Endothelial cell of umbilical vein (primary cell): ENCODE results near the gene TMEM175. TPM values are rescaled to one million over a fixed set of nuclear protein-coding genes. Genes with fewer than 3 reads are reported as not detected.

ENCODE experiments used
- BruUV-seq: library from RNA; stranded (reverse); fragments of 400-500 nt; replicated peaks from 2 replicates; lab custom pipeline; 2021; lab: Mats Ljungman, UMichigan
- CTCF ChIA-PET: fragments of 300-600, 350-600 bp; sonication (Branson Sonifier 250); formaldehyde crosslinking; loops from one replicate; lab custom pipeline; 2021; ENCODE audit warnings: antibody characterized with exemption, inconsistent platforms; lab: Charles Lee
- POLR2A ChIA-PET: fragments of 300-600, 350-600 bp; sonication (Branson Sonifier 250); formaldehyde crosslinking; loops from one replicate; lab custom pipeline; 2021; ENCODE audit warnings: antibody characterized with exemption, inconsistent platforms; lab: Charles Lee
- DNase-seq: peaks from one replicate; pipeline ENCODE4 v3.0.0-alpha.2; 2011; ENCODE audit warnings: low read depth, low spot score
- FAIRE-seq: peaks from 2 replicates; lab custom pipeline; 2011; peaks lifted over from hg19 to GRCh38; lab: Jason Lieb, UNC
- H2AFZ ChIP-seq: 2 replicates; pipeline ENCODE4 v1.6.0; 2012; ENCODE audit warnings: low read depth, low read length, control low read depth, inconsistent platforms
- H3K27ac ChIP-seq: 2 replicates; pipeline ENCODE4 v1.5.1; 2011; ENCODE audit warnings: low read depth, mild to moderate bottlenecking, control low read depth, low read length, moderate library complexity; ENCODE audit not compliant: insufficient read depth
- H3K27me3 ChIP-seq, 2 experiments: 2 replicates each; pipeline versions ENCODE4 v1.6.0 to v1.6.1; 2011; ENCODE audit warnings: low read length in 2 of 2, mixed read lengths in 1 of 2; ENCODE audit not compliant: control insufficient read depth in 2 of 2, insufficient read depth in 2 of 2
- H3K36me3 ChIP-seq, 2 experiments: 2 replicates in 1 of 2; 3 replicates in 1 of 2; pipeline ENCODE4 v1.5.1; 2011; ENCODE audit warnings: low read length in 2 of 2, mild to moderate bottlenecking in 1 of 2, moderate library complexity in 1 of 2; ENCODE audit not compliant: control insufficient read depth in 2 of 2, insufficient read depth in 2 of 2; ENCODE audit errors: extremely low read depth in 1 of 2
- H3K4me1 ChIP-seq: 3 replicates; pipeline ENCODE4 v1.5.1; 2011; ENCODE audit warnings: mild to moderate bottlenecking, low read length; ENCODE audit not compliant: control insufficient read depth, insufficient read depth; ENCODE audit errors: extremely low read depth
- H3K4me2 ChIP-seq: 2 replicates; pipeline ENCODE4 v1.6.1; 2011; ENCODE audit warnings: low read length, control low read depth, mixed read lengths; ENCODE audit not compliant: insufficient read depth
- H3K4me3 ChIP-seq, 3 experiments: fragments of 200-600 bp in 1 of 3; sonication (generic), shearing (Covaris generic) in 1 of 3; replicated peaks in 1 of 3; 2 replicates each; pipeline ENCODE4 v1.5.1; 2011 to 2016; ENCODE audit warnings: control low read depth in 3 of 3, low read length in 3 of 3, mild to moderate bottlenecking in 2 of 3, inconsistent platforms in 1 of 3, low read depth in 1 of 3, moderate library complexity in 1 of 3; ENCODE audit not compliant: insufficient read depth in 1 of 3
- H3K79me2 ChIP-seq: 2 replicates; pipeline ENCODE4 v1.6.0; 2012; ENCODE audit warnings: low read length, inconsistent platforms; ENCODE audit not compliant: control insufficient read depth, insufficient read depth
- H3K9ac ChIP-seq: replicated peaks from 2 replicates; pipeline ENCODE3; 2011; ENCODE audit warnings: low read length, control low read depth; ENCODE audit not compliant: insufficient read depth; ENCODE audit errors: extremely low read depth
- H3K9me1 ChIP-seq: replicated peaks from 3 replicates; pipeline ENCODE4 v1.6.0; 2011; ENCODE audit warnings: mild to moderate bottlenecking, low read length; ENCODE audit not compliant: control insufficient read depth, insufficient read depth; ENCODE audit errors: extremely low read depth
- H3K9me3 ChIP-seq: replicated peaks from 2 replicates; pipeline ENCODE4 v1.5.1; 2012; ENCODE audit warnings: low read length, inconsistent platforms; ENCODE audit not compliant: control insufficient read depth, insufficient read depth
- H4K20me1 ChIP-seq: replicated peaks from 2 replicates; pipeline ENCODE3; 2011; ENCODE audit warnings: mild to moderate bottlenecking, low read length; ENCODE audit not compliant: control insufficient read depth, insufficient read depth; ENCODE audit errors: extremely low read depth
- CTCF ChIP-seq, 2 donors: IDR thresholded peaks; 1 replicate in 1 of 2; 2 replicates in 1 of 2; pipeline ENCODE4 v1.5.1; 2011; ENCODE audit warnings: low read length in 2 of 2, mild to moderate bottlenecking in 2 of 2, moderate library complexity in 2 of 2, control low read depth in 1 of 2, inconsistent platforms in 1 of 2, low read depth in 1 of 2; ENCODE audit not compliant: insufficient read depth in 1 of 2; ENCODE audit errors: extremely low read depth in 1 of 2
- EZH2 ChIP-seq: IDR thresholded peaks from 2 replicates; pipeline ENCODE4 v1.6.1; 2012; ENCODE audit warnings: borderline replicate concordance, low read depth, mild to moderate bottlenecking, moderate library complexity, low read length, inconsistent platforms; ENCODE audit not compliant: severe bottlenecking
- FOS ChIP-seq: IDR thresholded peaks from 2 replicates; pipeline ENCODE4 v1.6.1; 2011; ENCODE audit warnings: mild to moderate bottlenecking, low read length, moderate library complexity, borderline replicate concordance; ENCODE audit not compliant: insufficient read depth
- GATA2 ChIP-seq: IDR thresholded peaks from 2 replicates; pipeline ENCODE4 v1.7.0; 2011; ENCODE audit warnings: low read depth, mild to moderate bottlenecking, moderate library complexity, mixed read lengths, low read length; ENCODE audit not compliant: insufficient read length, insufficient read depth
- JUN ChIP-seq: IDR thresholded peaks from 2 replicates; pipeline ENCODE4 v1.6.1; 2011; ENCODE audit warnings: borderline replicate concordance, low read depth; ENCODE audit not compliant: insufficient read length, insufficient read depth
- MAX ChIP-seq: IDR thresholded peaks from 2 replicates; pipeline ENCODE4 v1.6.1; 2011; ENCODE audit not compliant: insufficient read depth, insufficient read length
- MYC ChIP-seq: IDR thresholded peaks from one replicate; pipeline ENCODE4 v1.6.1; 2011; ENCODE audit warnings: mild to moderate bottlenecking, low read depth, low read length
- POLR2A ChIP-seq: IDR thresholded peaks from 2 replicates; pipeline ENCODE4 v1.6.1; 2012; ENCODE audit warnings: low read depth, mild to moderate bottlenecking, control low read depth, low read length
- POLR2AphosphoS5 ChIP-seq: IDR thresholded peaks from 2 replicates; pipeline ENCODE4 v1.6.1; 2012; ENCODE audit warnings: low read depth, mild to moderate bottlenecking, control low read depth, low read length, moderate library complexity; ENCODE audit not compliant: insufficient read depth
- dilution Hi-C: fragments of 300-500 bp; cut with MboI; formaldehyde crosslinking; loops from one replicate; pipeline ENCODE4 v1.15.0; 2019; ENCODE audit warnings: low sequenced_read_pairs; ENCODE audit not compliant: extremely low pct_ligation_motif_present
- intact Hi-C: fragments of 100-400 bp; cut with micrococcal nuclease; formaldehyde crosslinking; loops from one replicate; pipeline ENCODE4 v1.10.0; 2022
- polyA plus RNA-seq, 4 experiments: library from polyadenylated mRNA; depleted of rRNA in 3 of 4; stranded (reverse) in 3 of 4; unstranded in 1 of 4; fragments of >200 nt; gene quantifications; 2 replicates each; pipeline versions ENCODE4 v1.2.1 to v1.2.3, GENCODE V29; 2011 to 2012; ENCODE audit warnings: missing spikeins in 1 of 4
- total RNA-seq: library from RNA; stranded (reverse); gene quantifications from 2 replicates; pipeline ENCODE4 v1.2.3, GENCODE V29; 2021

The TMEM175 gene
- total and polyA plus RNA-seq, 2 donors (not counting 3 experiments of a cell fraction or from before 2014, with no cell fraction given) = 21.9 to 80.1 TPM

DNA sequence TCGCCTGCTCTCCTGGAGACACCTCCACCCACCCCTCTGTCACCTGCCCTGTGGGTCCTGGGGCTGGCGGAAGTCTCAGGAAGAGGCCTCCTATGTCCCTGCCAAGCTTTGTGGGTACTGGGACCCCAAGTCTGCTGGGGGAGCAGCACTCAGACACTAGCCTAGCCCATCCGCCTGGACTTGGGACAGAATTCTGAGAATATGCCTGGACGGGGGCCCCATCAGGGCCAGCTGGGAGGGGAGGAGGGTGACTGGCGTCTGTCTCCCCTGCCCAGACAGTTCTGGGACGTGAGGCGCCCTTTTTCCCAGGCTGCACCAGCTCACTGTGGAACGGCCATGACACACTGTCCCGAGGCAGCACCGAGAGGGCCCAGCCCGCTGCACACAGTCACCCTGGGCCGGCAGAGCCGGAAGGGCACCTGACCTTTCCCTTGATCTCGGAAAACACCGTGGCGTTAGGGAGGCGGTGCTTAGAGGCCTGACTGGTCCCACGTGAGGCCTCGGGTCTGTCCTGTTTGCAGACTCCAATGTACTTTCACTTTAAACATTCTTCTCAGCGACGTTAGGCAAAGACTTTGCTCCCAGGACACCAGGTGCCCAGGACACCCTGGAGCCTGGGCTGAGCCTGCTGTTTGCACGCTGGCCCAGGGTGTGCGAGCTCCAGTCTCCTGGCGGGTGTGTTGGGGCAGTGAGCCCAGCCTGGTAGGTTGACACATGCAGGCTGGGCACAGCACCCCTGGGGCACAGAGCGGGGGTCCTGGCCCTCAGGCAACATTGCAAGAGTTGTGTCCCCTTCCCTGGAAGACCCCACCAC lies 60.2 kb downstream of the TMEM175 start:
- intact Hi-C loops (no loop called here), dilution Hi-C loops (no loop called here)
- Histone ChIP-seq H3K4me3 (no peak overlapping the region), H3K4me1 (peaks cover 3% of the 10 kb centered on the region), H2AFZ (peak overlapping the region; percentile 4), H3K9me3 (no peaks in the 10 kb centered on the region), H3K4me2 (no peak overlapping the region), H3K27me3 (peaks cover 4 to 10% of the 10 kb centered on the region in 2 experiments), H3K79me2 (no peaks in the 10 kb centered on the region), H3K27ac (peak overlapping the region; percentile 55), H3K36me3 (peaks cover 0 to 2% of the 10 kb centered on the region in 2 experiments), H4K20me1 (no peaks in the 10 kb centered on the region), H3K9me1 (no peaks in the 10 kb centered on the region), H3K9ac (peak overlapping the region; percentile 13)
- peak; percentile 86 for FAIRE-seq
- BruUV-seq = no TSS peak
- TF ChIP-seq POLR2A (no peak), EZH2 (no peak), FOS (no peak)
- peak; percentile 61 for DNase-seq
- CTCF ChIA-PET = interaction anchor here (1.1 to 1.6 kb wide), 2 partner anchors 13 to 102 kb away, joined by 3 read pairs; no protein-coding TSS in a partner anchor
- POLR2A ChIA-PET = no interaction called here

- DNase-seq (no peak), FAIRE-seq (no peak)
- peaks cover 3% of the 10 kb centered on the region for H3K4me1 ChIP-seq
- BruUV-seq = no TSS peak
- H3K27ac ChIP-seq = peak within 1 kb of the TSS; percentile 55
- ChIA-PET CTCF (no interaction called here), POLR2A (no interaction called here)
- no peaks in the 10 kb centered on the region for H3K9me1 ChIP-seq
- H3K36me3 ChIP-seq = peaks cover 0 to 2% of the 10 kb centered on the region in 2 experiments
- no peaks in the 10 kb centered on the region for H3K9me3 ChIP-seq
- dilution Hi-C loops (no loop called here), intact Hi-C loops (no loop called here)
- H3K9ac ChIP-seq = peak within 1 kb of the TSS; percentile 13
- H3K27me3 ChIP-seq = peaks cover 12 to 18% of the 10 kb centered on the region in 2 experiments
- H3K4me3 ChIP-seq = no peak within 1 kb of the TSS
- H4K20me1 ChIP-seq = no peaks in the 10 kb centered on the region
- H2AFZ ChIP-seq = peak within 1 kb of the TSS; percentile 4
- H3K4me2 ChIP-seq = no peak within 1 kb of the TSS
- H3K79me2 ChIP-seq = no peaks in the 10 kb centered on the region
- TF ChIP-seq POLR2A = no peak
- TF ChIP-seq JUN = no peak
- TF ChIP-seq MYC = no peak
- no peak for TF ChIP-seq CTCF (IDR thresholded peaks at IDR 0.05; ENCODE audit: extremely low read depth in 1 of 2, insufficient read depth in 1 of 2, low read depth in 1 of 2, low read length in 2 of 2)
- TF ChIP-seq MAX = no peak
- TF ChIP-seq FOS = no peak
- no peak for TF ChIP-seq EZH2
- no peak for TF ChIP-seq POLR2AphosphoS5
- no peak for TF ChIP-seq GATA2
These were observed 61.1 kb downstream of the TMEM175 start, which contains the start of gene SLC26A1 for GRCh38 chr4:993111-994029. Gene SLC26A1 (minus strand): TSS chr4:993404. CDS start chr4:991703, 1,701 bp downstream.
